Mesenchymal stem cell (in vitro differentiated cells and primary cell): Measurements from ENCODE around the gene AHDC1.
"Not testable (repeated sequence)": the region's sequence is repeated elsewhere in the genome, so short reads cannot be mapped to it uniquely, and the experiment has no call there.

Experiments
- DNase-seq: peaks from one replicate; pipeline ENCODE4 v3.0.0-alpha.2; 2013
- H2AFZ ChIP-seq: one replicate; pipeline ENCODE4 v1.6.1; 2013; ENCODE audit warnings: low read depth, mild to moderate bottlenecking, control low read depth, inconsistent platforms, low read length, moderate library complexity
- H2AK5ac ChIP-seq: 2 replicates; pipeline ENCODE4 v1.6.1; 2013; ENCODE audit warnings: low read length, moderate library complexity, mild to moderate bottlenecking, inconsistent platforms; ENCODE audit not compliant: severe bottlenecking
- H2BK120ac ChIP-seq: one replicate; pipeline ENCODE4 v1.6.1; 2013; ENCODE audit warnings: low read depth, mild to moderate bottlenecking, inconsistent platforms, low read length, moderate library complexity
- H2BK12ac ChIP-seq, 2 experiments: one replicate each; pipeline ENCODE4 v1.6.1; 2013; ENCODE audit warnings: inconsistent platforms in 2 of 2, low read length in 2 of 2, mild to moderate bottlenecking in 2 of 2, moderate library complexity in 2 of 2, control low read depth in 1 of 2
- H2BK15ac ChIP-seq: one replicate; pipeline ENCODE4 v1.6.1; 2013; ENCODE audit warnings: mild to moderate bottlenecking, low read depth, inconsistent platforms; ENCODE audit not compliant: poor library complexity, severe bottlenecking
- H2BK5ac ChIP-seq: 2 replicates; pipeline ENCODE4 v1.6.1; 2013; ENCODE audit warnings: low read depth, mild to moderate bottlenecking, low read length, control low read depth, inconsistent platforms; ENCODE audit not compliant: poor library complexity, severe bottlenecking
- H3K14ac ChIP-seq, 2 experiments: one replicate each; pipeline ENCODE4 v1.6.1; 2013; ENCODE audit warnings: inconsistent platforms in 2 of 2, low read length in 2 of 2, control low read depth in 1 of 2, mild to moderate bottlenecking in 1 of 2, moderate library complexity in 1 of 2
- H3K18ac ChIP-seq, 2 experiments: one replicate each; pipeline ENCODE4 v1.6.1; 2013; ENCODE audit warnings: inconsistent platforms in 2 of 2, low read length in 2 of 2, control low read depth in 1 of 2, low read depth in 1 of 2, mild to moderate bottlenecking in 1 of 2
- H3K23ac ChIP-seq, 2 experiments: one replicate each; pipeline ENCODE4 v1.6.1; 2013; ENCODE audit warnings: inconsistent platforms in 2 of 2, low read length in 2 of 2, mild to moderate bottlenecking in 2 of 2, moderate library complexity in 2 of 2, control low read depth in 1 of 2
- H3K27ac ChIP-seq: 2 replicates; pipeline ENCODE4 v1.5.1; 2013; ENCODE audit warnings: mild to moderate bottlenecking, moderate library complexity, low read length, control low read depth, inconsistent platforms; ENCODE audit not compliant: poor library complexity, severe bottlenecking
- H3K27me3 ChIP-seq, 2 experiments: 2 replicates each; pipeline versions ENCODE4 v1.6.1 to v1.7.0; 2013; ENCODE audit warnings: low read length in 2 of 2, mild to moderate bottlenecking in 2 of 2, moderate library complexity in 2 of 2, control low read depth in 1 of 2, inconsistent platforms in 1 of 2; ENCODE audit not compliant: control insufficient read depth in 1 of 2, insufficient read depth in 1 of 2
- H3K36me3 ChIP-seq, 2 experiments: 2 replicates each; pipeline versions ENCODE4 v1.6.1 to v1.7.0; 2013; ENCODE audit warnings: low read length in 2 of 2, control low read depth in 1 of 2, inconsistent platforms in 1 of 2, low read depth in 1 of 2, mild to moderate bottlenecking in 1 of 2; ENCODE audit not compliant: insufficient read depth in 2 of 2, control insufficient read depth in 1 of 2
- H3K4ac ChIP-seq, 2 experiments: one replicate each; pipeline ENCODE4 v1.6.1; 2013; ENCODE audit warnings: inconsistent platforms in 2 of 2, low read length in 2 of 2, mild to moderate bottlenecking in 2 of 2, moderate library complexity in 2 of 2, control low read depth in 1 of 2, low read depth in 1 of 2
- H3K4me1 ChIP-seq: 2 replicates; pipeline ENCODE4 v1.6.1; 2013; ENCODE audit warnings: low read depth, low read length, control low read depth; ENCODE audit not compliant: control insufficient read depth, insufficient read depth
- H3K4me2 ChIP-seq: 2 replicates; pipeline ENCODE4 v1.6.1; 2013; ENCODE audit warnings: low read length, mild to moderate bottlenecking, inconsistent platforms; ENCODE audit not compliant: poor library complexity, severe bottlenecking
- H3K4me3 ChIP-seq, 2 experiments: 2 replicates each; pipeline versions ENCODE4 v1.5.1 to v1.7.0; 2013; ENCODE audit warnings: low read length in 2 of 2, mild to moderate bottlenecking in 2 of 2, control low read depth in 1 of 2, low read depth in 1 of 2; ENCODE audit not compliant: insufficient read depth in 1 of 2
- H3K79me1 ChIP-seq: replicated peaks from 2 replicates; pipeline ENCODE4 v1.6.1; 2013; ENCODE audit warnings: mild to moderate bottlenecking, control low read depth, low read length, inconsistent platforms; ENCODE audit not compliant: poor library complexity, severe bottlenecking
- H3K9ac ChIP-seq: 2 replicates; pipeline ENCODE4 v1.7.0; 2013; ENCODE audit warnings: mild to moderate bottlenecking, low read length, moderate library complexity
- H3K9me3 ChIP-seq: 2 replicates; pipeline ENCODE4 v1.7.0; 2013; ENCODE audit warnings: mild to moderate bottlenecking, low read length; ENCODE audit not compliant: control insufficient read depth
- H4K8ac ChIP-seq: one replicate; pipeline ENCODE4 v1.6.1; 2013; ENCODE audit warnings: inconsistent platforms, mild to moderate bottlenecking, low read length, moderate library complexity
- H4K91ac ChIP-seq: one replicate; pipeline ENCODE4 v1.6.1; 2013; ENCODE audit warnings: mild to moderate bottlenecking, low read length, inconsistent platforms
- WGBS: methylation state at CpG from one replicate; pipeline ENCODE4 v1.1.7; 2013; ENCODE audit warnings: mixed read lengths; 5-methylcytosine and 5-hydroxymethylcytosine counted together

Gene AHDC1

GRCh38 chr1:27538305-27538676, 65.7 kb downstream of the AHDC1 start:
- H2BK12ac ChIP-seq, H2AK5ac ChIP-seq, H3K14ac ChIP-seq, H3K9me3 ChIP-seq, H4K91ac ChIP-seq, H4K8ac ChIP-seq, H2BK120ac ChIP-seq, H2BK15ac ChIP-seq, H2AFZ ChIP-seq, H3K23ac ChIP-seq, H3K4me2 ChIP-seq, H3K4ac ChIP-seq, H3K27me3 ChIP-seq, H3K18ac ChIP-seq, DNase-seq, H2BK5ac ChIP-seq: not testable (repeated sequence)
- WGBS, result 96% methylated on average over 3 of the region's 4 CpGs
- H3K4me1 ChIP-seq, result peaks cover 66% of the 10 kb centered on the region
- peak overlapping the region in 1 of 2 experiments; percentile 52 for H3K4me3 ChIP-seq
- peaks cover 26 to 34% of the 10 kb centered on the region in 2 experiments for H3K36me3 ChIP-seq
- peak overlapping the region; percentile 55 for H3K27ac ChIP-seq
- peaks cover 26% of the 10 kb centered on the region for H3K79me1 ChIP-seq
- peak overlapping the region; percentile 51 for H3K9ac ChIP-seq

- Histone ChIP-seq H3K18ac (peak overlapping the region; percentile 81 to 98), H3K4me3 (peak overlapping the region in 1 of 2 experiments; percentile 58), H3K79me1 (peaks cover 30% of the 10 kb centered on the region), H4K91ac (peak overlapping the region; percentile 93), H2AFZ (no peak overlapping the region), H2AK5ac (peak overlapping the region; percentile 97), H3K27ac (peak overlapping the region; percentile 74), H3K9me3 (no peaks in the 10 kb centered on the region), H2BK15ac (no peak overlapping the region), H3K36me3 (peaks cover 35 to 42% of the 10 kb centered on the region in 2 experiments), H2BK5ac (no peak overlapping the region), H3K14ac (peak overlapping the region in 1 of 2 experiments; percentile 97), H3K4me2 (peak overlapping the region; percentile 38), H2BK120ac (peak overlapping the region; percentile 69), H4K8ac (peak overlapping the region; percentile 87), H3K4ac (peak overlapping the region; percentile 73 to 93), H3K9ac (peak overlapping the region; percentile 76), H2BK12ac (peak overlapping the region in 1 of 2 experiments; percentile 99), H3K23ac (no peak overlapping the region), H3K27me3 (no peaks in the 10 kb centered on the region), H3K4me1 (peaks cover 52% of the 10 kb centered on the region)
- WGBS, result 3% methylated on average over 8 of the region's 11 CpGs
- peak; percentile 81 for DNase-seq
These were observed 67.2 kb downstream of the AHDC1 start for GRCh38 chr1:27536767-27537166.

GRCh38 chr1:27536010-27536757, 67.8 kb downstream of the AHDC1 start:
- Histone ChIP-seq H3K27me3 (no peaks in the 10 kb centered on the region), H3K18ac (peak overlapping the region; percentile 63 to 86), H4K91ac (peak overlapping the region; percentile 1), H2BK12ac (peak overlapping the region in 1 of 2 experiments; percentile 40), H3K4me3 (peak overlapping the region in 1 of 2 experiments; percentile 58), H3K23ac (no peak overlapping the region), H4K8ac (peak overlapping the region; percentile 5), H3K4me1 (peaks cover 50% of the 10 kb centered on the region), H2AFZ (no peak overlapping the region), H2BK5ac (no peak overlapping the region), H2BK15ac (peak overlapping the region; percentile 30), H2AK5ac (peak overlapping the region; percentile 28), H3K9ac (peak overlapping the region; percentile 25), H3K14ac (peak overlapping the region in 1 of 2 experiments; percentile 85), H3K4ac (peak overlapping the region in 1 of 2 experiments; percentile 65), H3K27ac (peak overlapping the region; percentile 58), H3K79me1 (peaks cover 30% of the 10 kb centered on the region), H3K4me2 (no peak overlapping the region), H3K9me3 (no peaks in the 10 kb centered on the region), H2BK120ac (peak overlapping the region; percentile 22), H3K36me3 (peaks cover 34 to 45% of the 10 kb centered on the region in 2 experiments)
- no peak for DNase-seq
- WGBS, result 89% methylated on average over 15 of the region's 15 CpGs

GRCh38 chr1:27535386-27535785, 68.6 kb downstream of the AHDC1 start:
- no peak overlapping the region for H4K8ac ChIP-seq

More at GRCh38 chr1:27535386-27535785, 68.6 kb downstream of the AHDC1 start:
- Histone ChIP-seq H3K4me3 (no peak overlapping the region), H3K4me1 (peaks cover 44% of the 10 kb centered on the region), H4K91ac (no peak overlapping the region), H3K14ac (no peak overlapping the region), H2BK15ac (no peak overlapping the region), H3K27ac (no peak overlapping the region), H2AK5ac (peak overlapping the region; percentile 23), H3K9me3 (no peaks in the 10 kb centered on the region), H2AFZ (no peak overlapping the region), H3K27me3 (no peaks in the 10 kb centered on the region), H3K4ac (no peak overlapping the region), H3K23ac (no peak overlapping the region), H3K9ac (peak overlapping the region; percentile 25), H3K18ac (no peak overlapping the region), H2BK12ac (peak overlapping the region in 1 of 2 experiments; percentile 40), H3K4me2 (no peak overlapping the region), H3K79me1 (peaks cover 30% of the 10 kb centered on the region), H3K36me3 (peaks cover 34 to 45% of the 10 kb centered on the region in 2 experiments), H2BK120ac (no peak overlapping the region), H2BK5ac (no peak overlapping the region)
- WGBS, result 66% methylated on average over 2 of the region's 2 CpGs
- no peak for DNase-seq
